Measurements from ENCODE around the gene STAT3.
"Not testable (repeated sequence)": the region's sequence is repeated elsewhere in the genome, so short reads cannot be mapped to it uniquely, and the experiment has no call there.

Gene STAT3

DNA sequence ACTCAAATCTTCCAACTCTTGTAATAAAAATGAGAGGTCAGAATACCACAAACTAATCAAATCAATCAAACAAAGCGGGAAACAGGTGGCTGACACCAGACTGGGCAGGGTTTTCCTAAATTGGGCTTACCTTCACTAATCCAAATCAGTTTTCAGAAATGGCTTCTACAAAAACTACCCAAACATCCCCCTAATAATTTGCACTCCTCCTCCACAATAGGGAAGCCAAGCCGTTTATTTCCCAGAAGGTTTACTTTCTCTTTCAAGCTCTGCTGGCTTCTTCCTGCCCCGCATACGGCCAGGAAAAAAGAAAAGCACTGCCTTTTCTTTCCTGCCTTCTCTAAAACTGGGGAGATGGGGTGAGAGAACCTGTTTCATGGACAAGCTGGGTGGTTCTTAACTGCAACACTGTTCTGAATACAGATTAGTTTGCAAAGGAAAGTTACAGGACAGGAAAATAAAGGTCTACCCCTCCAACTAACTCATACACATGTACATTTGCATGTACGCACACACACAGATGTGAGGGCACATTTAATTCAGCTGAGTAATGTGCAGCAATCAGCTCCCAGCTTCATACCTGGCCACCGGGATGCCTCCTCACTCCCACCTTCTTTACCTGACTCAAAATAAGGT, 9.2 kb downstream of the STAT3 start:
- no peak for DNase-seq

DNA sequence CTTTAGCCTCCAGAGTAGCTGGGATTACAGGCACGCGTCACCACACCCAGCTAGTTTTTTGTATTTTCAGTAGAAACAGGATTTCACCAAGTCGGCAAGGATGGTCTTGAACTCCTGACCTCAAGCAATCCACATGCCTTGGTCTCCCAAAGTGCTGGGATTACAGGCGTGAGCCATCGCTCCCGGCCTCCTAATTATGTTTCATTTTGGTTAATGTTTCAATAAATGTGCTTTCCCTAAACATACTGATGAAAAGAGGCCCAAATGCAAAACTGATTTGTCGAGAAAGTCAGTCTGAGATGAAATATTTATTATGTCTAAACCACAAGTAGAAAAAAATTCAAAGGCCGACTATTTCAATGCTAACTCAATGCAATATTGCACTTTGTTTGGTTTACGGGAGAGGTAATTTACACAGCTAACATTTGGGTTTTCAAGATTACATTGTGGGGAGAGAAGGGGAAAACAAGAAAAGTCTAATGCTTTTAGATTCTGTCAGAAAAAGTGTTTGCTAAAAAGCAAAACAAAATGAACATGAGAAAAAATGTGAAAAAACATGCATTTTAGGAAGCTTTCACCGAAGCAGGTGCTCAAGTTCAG, 9.8 kb downstream of the STAT3 start:
- DNase-seq, result no peak

DNA sequence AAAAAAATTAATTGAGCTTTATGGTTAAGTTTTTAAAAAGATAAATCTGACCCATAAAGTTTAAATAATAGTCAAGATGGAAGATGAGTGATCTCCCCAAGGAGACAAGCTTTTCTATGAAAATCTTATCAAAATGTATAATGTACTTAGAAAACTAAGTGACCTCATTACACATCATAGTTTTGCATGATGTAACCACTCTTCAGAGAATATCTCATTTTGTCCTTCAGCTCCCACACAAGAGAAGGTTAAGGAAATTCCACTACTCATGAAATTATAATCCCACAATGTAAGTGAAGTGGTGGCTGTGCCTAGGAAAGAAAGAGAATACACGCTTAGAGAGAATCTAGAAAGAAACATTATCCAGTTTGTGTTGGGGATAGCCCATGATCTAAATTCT, 14.3 kb downstream of the STAT3 start:
- no peak for DNase-seq

DNA sequence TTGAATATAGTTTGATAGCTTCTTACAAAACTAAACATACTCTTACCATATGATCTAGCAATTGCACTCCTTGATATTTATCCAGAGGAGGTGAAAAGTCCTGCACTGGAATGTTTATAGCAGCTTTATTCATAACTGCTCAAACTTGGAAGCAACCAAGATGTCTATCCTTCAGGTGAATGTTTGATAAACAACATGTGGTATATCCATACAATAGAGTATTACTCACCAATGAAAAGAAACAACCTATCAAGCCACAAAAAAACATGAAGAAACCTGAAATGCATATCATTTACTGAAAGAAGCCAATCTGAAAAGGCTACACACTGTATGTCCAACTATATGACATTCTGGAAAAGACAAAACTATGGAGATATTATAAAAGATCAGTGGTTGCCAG, 16.1 kb downstream of the STAT3 start:
- no peak for DNase-seq

DNA sequence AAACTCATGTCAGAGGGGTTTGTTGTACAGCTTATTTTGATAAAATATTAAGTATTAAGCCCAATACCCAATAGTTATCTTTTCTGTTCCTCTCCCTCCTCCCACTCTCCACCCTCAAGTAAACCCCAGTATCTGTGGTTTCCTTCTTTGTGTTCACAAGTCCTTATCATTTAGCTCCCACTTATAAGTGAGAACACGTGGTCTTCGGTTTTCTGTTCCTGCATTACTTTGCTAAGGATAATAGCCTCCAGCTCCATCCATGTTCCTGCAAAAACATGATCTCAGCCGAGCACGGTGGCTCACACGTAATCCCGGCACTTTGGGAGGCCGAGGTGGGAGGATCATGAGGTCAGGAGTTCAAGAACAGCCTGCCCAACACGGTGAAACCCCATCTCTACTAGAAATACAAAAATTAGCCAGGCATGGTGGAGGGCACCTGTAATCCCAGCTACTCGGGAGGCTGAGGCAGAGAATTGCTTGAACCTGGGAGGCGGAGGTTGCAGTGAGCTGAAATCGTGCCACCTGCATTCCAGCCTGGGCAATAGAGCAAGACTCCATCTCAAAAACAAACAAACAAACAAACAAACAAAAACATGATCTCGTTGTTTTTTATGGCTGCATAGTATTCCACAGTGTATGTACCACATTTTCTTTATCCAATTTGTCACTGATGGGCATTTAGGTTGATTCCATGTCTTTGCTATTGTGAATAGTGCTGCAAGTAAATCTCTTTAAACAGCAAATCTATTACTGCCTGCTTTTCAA, 19.3 kb downstream of the STAT3 start:
- DNase-seq, result not testable (repeated sequence)

DNA sequence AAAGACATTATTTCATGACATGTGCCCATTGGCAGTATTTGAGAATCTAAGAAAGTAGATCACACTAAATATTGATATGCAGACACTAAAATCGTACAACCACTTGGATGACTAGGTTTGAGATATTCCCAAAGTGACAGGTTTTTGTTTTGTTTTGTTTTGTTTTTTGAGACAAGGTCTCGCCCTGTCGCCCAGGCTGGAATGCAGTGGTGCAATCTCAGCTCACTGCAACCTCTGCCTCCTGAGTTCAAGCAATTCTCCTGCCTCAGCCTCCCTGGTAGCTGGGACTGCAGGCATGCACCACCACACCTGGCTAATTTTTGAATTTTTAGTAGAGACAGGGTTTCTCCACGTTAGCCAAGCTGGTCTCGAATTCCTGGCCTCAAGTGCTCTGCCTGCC, 19.9 kb downstream of the STAT3 start:
- DNase-seq, result not testable (repeated sequence)

DNA sequence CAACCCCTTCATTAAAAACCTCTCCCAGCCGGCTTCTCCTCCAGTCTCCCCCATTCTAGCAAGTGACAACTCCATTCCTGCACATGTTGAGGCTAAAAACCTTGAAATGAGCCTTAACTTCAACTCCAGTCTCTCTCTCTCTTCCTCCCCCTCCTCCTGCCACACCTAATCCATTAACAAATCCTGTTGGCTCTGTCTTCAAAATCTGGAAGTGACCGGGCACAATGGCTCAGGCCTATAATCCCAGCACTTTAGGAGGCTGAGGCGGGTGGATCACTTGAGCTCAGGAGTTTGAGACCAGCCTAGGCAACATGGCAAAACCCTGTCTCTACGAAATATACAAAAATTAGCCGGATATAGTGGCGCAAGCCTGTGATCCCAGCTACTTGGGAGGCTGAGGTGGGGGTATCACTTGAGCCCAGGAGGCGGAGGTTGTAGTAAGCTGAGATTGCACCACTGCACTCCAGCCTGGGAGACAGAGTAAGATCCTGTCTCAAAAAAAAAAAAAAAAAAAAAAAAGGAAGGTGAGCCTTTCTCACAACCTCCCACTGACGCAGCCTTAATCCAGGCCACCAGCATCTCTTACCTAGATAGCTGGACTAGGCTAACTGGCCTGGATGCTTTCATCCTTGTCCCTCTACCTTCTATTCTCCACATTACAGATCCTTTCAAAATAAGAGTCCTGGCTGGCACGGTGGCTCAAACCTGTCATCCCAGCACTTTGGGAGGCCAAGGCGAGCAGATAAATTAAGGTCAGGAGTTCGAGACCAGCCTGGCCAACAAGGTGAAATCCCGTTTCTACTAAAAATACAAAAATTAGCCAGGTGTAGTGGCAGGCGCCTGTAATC, 21.8 kb downstream of the STAT3 start:
- DNase-seq, result not testable (repeated sequence)

DNA sequence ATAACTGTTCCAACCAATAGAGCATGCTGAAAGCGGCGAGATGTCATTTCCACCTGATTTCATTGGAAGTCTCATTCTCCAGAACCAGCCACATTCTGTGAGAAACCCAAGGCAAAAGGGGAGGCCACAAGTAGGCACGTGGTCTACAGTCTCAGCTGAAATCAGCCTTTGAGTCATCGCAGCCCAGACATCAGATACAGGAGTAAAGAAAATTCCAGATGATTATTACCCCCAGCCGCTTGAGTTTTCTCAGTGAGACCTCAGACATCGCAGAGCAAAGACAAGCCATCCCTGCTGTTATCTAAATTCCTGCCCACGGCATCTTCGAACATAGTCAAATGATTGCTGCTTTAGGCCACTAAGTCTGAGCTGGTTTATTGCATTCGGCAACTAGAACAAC, 23.1 kb downstream of the STAT3 start:
- DNase-seq, result no peak

DNA sequence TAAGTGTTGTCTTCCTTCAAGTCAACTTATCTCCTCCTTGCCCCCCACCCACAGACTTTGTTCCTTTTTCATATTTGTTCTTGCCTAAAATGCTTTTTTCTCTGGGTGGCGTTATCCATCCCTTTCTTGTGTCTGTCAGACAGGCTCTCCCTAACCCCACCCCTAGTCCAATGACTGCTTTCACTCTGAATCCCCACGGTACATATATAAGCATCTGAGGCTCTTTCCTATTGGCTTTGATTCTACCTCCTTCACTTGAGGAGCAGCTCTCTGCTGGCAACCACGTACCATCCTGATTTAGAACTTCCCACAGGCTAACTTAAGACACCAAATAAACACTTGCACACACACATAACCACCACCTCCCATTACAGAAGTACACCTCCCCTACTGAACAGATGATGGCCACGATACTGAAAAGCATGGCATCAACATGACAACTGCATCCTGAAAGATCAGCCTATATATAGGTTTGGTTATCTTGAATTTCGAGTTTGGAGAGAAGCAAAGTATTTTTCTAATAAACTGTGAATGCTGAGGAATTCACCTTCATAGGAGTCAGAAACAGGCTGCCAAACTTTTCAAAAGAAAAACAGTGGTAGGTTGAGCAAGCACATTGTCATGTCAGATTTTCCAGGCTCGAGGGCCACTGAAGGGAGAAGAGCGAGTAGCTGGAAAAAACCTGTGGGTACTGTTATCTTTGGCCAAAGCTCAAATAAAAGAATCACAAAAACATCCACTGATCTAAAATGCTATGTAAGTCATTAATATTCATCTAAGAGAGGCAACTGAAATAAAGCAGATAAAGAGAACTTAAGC, 24.3 kb downstream of the STAT3 start:
- no peak for DNase-seq

DNA sequence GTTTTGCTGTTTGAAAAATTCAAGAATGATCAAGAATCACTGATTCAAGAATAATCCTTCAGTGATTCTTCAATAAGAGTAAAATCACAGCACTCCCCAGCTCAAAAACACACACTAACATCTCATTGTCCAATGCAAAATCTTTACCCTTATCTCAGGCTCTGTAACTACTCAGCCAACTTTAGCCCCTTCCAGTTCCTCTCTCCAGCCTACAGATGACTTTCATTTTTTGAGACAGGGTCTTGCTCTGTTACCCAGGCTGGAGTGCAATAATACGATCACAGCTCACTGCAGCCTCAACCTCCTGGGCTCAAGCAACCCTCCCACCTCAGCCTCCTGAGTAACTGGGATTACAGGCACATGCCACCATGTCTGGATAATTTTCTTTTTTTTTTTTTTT, 25.0 kb downstream of the STAT3 start:
- DNase-seq, result no peak

DNA sequence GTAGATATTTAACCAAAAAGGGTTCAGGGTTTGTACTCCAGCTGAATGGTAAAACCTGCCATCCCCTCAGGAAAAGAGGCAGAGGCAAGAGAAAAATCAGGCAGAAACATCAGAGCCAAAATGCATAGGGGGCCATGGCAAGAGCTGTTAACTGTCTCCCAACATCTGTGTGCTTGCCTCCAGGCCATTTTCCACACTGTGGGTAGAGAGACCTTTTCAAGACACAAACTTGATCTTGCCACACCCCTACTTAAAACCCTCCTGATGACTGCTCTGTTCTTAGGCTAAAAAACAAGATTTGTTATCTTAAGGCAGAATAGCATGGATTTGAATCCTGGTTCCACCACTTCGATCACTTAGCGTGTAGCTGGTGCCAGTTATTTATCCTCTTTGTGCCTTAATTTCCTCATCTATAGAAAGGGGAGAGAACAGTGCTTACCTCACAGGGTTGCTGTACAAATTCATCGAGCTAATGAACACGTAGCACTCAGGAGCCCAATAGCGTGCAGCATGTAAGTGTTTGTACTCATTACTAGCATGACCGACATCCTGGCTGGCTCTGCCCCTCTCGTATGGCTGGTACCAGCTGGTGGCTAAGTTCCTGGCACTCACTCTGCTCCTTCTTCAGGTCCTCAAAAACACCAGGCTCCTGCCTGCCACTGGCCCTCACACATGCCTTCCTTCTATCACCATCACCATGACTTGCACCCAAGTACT, 25.8 kb downstream of the STAT3 start:
- DNase-seq, result no peak

DNA sequence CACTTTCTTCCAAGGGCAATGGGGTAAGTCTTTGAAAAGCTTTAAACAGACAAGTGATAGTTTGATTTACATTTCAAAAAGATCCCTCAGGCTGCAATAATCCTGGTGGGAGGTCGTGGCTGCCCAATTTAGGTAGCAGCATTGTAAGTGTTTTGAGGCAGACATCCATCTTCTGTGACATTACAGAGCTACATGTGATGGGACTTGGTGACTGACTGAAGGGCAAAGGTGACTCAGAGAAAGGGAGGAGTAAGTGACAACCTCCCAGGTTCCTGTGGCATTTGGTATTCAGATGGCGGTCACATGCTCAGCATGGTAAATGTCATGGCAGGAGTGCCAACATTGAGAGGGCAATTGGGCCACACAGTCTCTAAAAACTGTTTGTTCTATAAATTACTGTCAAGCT, 26.5 kb downstream of the STAT3 start:
- DNase-seq, result peak in 2 of 5 donors; percentile 5 to 48

DNA sequence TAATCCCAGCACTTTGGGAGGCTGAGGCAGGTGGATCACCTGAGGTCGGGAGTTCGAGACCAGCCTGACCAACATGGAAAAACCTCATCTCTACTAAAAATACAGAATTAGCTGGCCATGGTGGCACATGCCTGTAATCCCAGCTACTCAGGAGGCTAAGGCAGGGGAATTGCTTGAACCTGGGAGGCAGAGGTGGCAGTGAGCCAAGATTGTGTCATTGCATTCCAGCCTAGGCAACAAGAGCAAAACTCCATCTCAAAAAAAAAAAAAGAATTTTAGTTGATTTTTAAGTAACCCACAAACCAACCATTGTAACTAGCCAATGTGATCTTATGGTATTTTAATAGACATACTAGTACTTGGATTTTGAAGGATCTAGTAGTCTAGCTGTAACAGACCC, 27.9 kb downstream of the STAT3 start:
- DNase-seq, result not testable (repeated sequence)

DNA sequence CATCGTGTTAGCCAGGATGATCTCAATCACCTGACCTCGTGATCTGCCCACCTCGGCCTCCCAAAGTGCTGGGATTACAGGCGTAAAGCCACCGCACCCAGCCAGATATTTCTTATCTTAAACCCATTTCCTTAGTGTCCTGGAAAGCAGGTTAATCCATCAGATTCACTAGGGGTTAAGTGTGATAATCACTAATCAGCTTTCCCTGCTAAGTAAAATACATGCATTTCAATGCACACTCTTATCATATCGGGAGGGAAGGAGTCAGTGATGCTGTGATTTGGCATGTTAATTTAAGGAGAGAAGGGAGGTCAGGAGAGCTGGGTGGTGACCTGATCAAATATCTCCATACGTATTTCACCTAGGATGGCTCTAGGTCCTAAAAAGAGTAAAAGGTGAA, 29.1 kb downstream of the STAT3 start:
- DNase-seq, result no peak

DNA sequence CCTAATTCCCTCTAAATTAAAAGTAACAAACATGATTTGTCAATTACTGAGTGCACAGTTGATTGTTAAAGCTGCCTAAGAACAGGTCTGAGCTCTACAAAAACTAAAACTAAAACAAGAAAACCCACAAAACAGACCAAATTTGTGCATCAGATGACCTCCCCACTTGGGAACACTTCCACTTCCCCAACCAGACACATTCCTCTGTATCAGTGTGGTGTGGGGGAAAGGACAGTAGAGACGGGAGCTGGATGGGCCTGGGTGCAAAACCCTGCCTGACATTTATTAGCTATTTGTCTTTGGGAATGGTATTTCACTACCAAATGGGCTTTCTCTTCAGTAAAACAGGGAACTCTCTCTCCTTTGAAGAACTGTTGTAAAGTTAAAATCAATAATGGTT, 29.8 kb downstream of the STAT3 start:
- DNase-seq, result no peak

DNA sequence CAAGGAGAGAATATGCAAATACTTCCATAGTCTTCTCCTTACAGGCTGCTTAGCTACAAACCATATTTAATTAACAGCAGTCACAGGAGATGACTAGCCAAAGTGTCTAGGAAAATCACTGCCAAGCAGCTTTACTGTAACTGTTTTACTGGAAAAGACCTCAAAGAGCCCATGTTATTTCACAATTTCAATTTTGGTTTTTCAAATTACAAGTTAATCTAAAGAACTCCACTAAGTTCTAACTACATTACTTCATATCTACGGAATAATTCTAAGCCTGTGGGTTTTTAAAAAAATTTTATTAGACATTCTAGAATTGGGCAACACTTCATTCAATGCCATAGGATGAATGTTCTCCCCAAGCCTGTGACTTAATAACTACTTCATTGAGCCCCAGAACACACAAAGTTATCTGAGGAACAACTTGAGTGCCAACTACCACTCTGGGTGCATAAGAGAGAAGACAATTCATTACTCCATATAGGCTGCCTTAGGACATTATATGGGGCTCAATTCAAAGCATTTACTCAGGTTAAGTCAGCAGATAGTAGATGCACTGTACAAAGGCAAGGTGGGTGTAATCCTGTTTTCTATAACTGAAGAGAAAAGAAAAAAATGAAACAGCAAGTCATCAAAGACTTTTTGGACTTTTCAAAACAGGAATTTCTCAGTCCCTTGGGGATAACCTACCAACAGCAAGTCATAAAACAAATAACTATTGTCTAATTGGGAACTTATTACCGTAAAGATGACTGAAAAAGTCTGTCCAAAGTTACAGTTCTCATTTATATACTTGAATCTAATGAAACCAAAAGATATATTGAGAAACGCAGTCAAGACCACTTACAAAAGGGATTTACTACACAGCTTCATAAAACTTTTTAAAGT, 33.0 kb downstream of the STAT3 start:
- no peak for DNase-seq

DNA sequence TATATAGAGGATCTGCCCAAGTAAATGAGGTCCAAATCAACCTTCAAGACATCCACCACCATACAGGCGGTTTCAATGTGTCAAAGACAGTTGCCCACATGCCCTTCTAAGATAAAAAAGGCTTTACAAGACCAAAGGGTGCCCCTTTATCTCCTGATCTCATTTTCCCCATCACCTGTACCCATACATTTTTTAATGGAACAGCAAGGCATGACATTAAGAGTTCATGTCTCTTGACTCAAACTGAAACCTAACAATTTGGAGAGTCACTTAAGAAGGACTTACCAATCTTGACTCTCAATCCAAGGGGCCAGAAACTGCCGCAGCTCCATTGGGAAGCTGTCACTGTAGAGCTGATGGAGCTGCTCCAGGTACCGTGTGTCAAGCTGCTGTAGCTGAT, 40.1 kb downstream of the STAT3 start:
- DNase-seq, result no peak

DNA sequence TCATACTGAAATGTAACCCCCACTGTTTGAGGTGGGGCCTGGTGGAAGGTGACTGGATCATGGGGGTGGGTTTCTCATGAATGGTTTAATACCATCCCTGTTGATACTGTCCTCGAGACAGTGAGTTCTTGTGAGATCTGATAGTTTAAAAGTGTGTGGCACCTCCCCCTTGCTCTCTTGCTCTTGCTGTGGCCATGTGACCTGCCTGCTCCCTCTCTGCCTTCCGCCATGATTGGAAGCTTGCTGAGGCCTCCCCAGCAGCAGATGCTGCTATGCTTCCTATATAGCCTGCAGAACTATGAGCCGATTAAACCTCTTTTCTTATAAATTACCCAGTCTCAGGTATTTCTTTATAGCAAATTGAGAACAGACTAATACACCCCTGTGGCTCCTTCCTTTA, 40.6 kb downstream of the STAT3 start:
- no peak for DNase-seq

DNA sequence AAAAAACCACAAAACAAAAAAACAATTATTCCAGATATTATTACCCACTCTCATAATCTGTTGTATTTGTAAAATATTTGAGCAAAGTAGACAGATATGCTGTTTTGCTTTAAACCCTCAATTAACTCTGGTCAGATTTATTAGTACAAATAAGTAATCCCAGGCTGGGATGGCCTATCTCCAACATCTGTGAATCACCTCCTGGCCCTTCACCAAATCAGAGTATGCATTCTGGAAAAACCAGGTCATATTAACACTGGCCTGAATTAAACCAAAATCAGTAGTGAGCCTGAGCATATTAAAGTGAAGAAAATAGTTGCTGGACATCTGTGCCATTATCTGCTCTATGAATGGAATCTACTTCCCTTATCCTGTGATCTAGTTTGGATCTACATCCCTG, 41.0 kb downstream of the STAT3 start:
- DNase-seq, result no peak

DNA sequence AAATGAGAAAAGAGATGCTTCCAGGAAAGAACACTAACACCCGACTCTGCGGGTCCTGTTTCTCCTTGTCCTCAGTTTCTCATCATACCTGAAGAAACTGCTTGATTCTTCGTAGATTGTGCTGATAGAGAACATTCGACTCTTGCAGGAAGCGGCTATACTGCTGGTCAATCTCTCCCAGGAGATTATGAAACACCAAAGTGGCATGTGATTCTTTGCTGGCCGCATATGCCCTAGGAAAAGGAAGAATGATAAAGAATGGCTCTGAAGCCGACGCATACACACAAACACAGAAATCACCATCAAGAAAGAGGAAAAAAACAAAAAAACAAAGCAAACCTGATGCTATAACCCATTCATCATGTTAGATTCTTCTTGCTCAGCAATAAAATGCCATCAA, 41.8 kb downstream of the STAT3 start:
- DNase-seq, result no peak
